ENCODE results near the gene ALDH3B2. TPM values are rescaled to one million over a fixed set of nuclear protein-coding genes. Genes with fewer than 3 reads are reported as not detected.

ALDH3B2 gene
- total and polyA plus RNA-seq, 2 donors (not counting 1 experiment from before 2014, with no cell fraction given): 0.09 TPM; not detected in 1

GRCh38 chr11:67633758-67634365 lies 40.6 kb downstream of the ALDH3B2 start:
- Mint-ChIP-seq H3K4me1 (peaks cover 19% of the 10 kb centered on the region), H3K27ac (peak overlapping the region; percentile 20), H3K27me3 (no peaks in the 10 kb centered on the region), H3K9me3 (ENCODE audit: insufficient read depth) (no peaks in the 10 kb centered on the region), H3K4me3 (no peak overlapping the region)
- Histone ChIP-seq H2AFZ (ENCODE audit: insufficient read depth, low read depth, low read length, poor library complexity, severe bottlenecking) (no peak overlapping the region), H3K27me3 (replicated peaks in 1 of 4; ENCODE audit: control extremely low read depth in 1 of 4, control insufficient read depth in 3 of 4, insufficient read depth in 4 of 4, low read length in 3 of 4) (no peaks in the 10 kb centered on the region), H3K9me3 (ENCODE audit: control extremely low read depth in 1 of 3, control insufficient read depth in 2 of 3, insufficient read depth in 1 of 3, low read length in 2 of 3) (no peaks in the 10 kb centered on the region), H3K4me3 (ENCODE audit: control extremely low read depth in 1 of 5, extremely low read depth in 1 of 5, insufficient read depth in 1 of 5, low read depth in 2 of 5, low read length in 4 of 5) (no peak overlapping the region), H3K36me3 (replicated peaks in 1 of 2; ENCODE audit: control extremely low read depth in 1 of 2, control insufficient read depth in 1 of 2, extremely low read depth in 1 of 2, insufficient read depth in 2 of 2, low read length in 1 of 2) (no peaks in the 10 kb centered on the region), H4K20me1 (ENCODE audit: control insufficient read depth, insufficient read depth, low read length, poor library complexity, severe bottlenecking) (peaks cover 2% of the 10 kb centered on the region), H3K9ac (ENCODE audit: low read length) (no peak overlapping the region), H3K4me1 (ENCODE audit: control insufficient read depth in 2 of 2, insufficient read depth in 2 of 2, low read length in 2 of 2) (peaks cover 9 to 14% of the 10 kb centered on the region in 2 donors), H3K27ac (ENCODE audit: low read length in 2 of 2) (no peak overlapping the region), H3K79me2 (ENCODE audit: control insufficient read depth, insufficient read depth, low read length) (no peaks in the 10 kb centered on the region), H3K4me2 (replicated peaks; ENCODE audit: low read depth, low read length, poor library complexity, severe bottlenecking) (no peak overlapping the region)
- DNase-seq (no peak), ATAC-seq (ENCODE audit: low read depth) (no peak)
- TF ChIP-seq EZH2 (IDR thresholded peaks at IDR 0.05; ENCODE audit: borderline replicate concordance, insufficient read depth, low read depth, low read length, poor library complexity, severe bottlenecking): no peak
- TF ChIP-seq CTCF (IDR thresholded peaks at IDR 0.05): no peak
- intact Hi-C loops (cut with micrococcal nuclease): no loop called here
- CTCF ChIA-PET: interaction anchor here (1.0 to 5.3 kb wide), 2 partner anchors 13 to 25 kb away, joined by 3 to 50 read pairs; partner anchors contain the start of gene ACY3
- POLR2A ChIA-PET: no interaction called here
- 85% methylated on average over 21 of the region's 22 CpGs for whole genome bisulfite sequencing (ENCODE audit: insufficient coverage)

GRCh38 chr11:67632982-67633755 lies 41.3 kb downstream of the ALDH3B2 start:
- H3K4me3 Mint-ChIP-seq: peak overlapping the region; percentile 40
- Histone ChIP-seq H3K9me3 (ENCODE audit: control extremely low read depth in 1 of 3, control insufficient read depth in 2 of 3, insufficient read depth in 1 of 3, low read length in 2 of 3) (no peaks in the 10 kb centered on the region), H3K4me1 (ENCODE audit: control insufficient read depth in 2 of 2, insufficient read depth in 2 of 2, low read length in 2 of 2) (peaks cover 14 to 19% of the 10 kb centered on the region in 2 donors), H2AFZ (ENCODE audit: insufficient read depth, low read depth, low read length, poor library complexity, severe bottlenecking) (no peak overlapping the region), H3K4me2 (replicated peaks; ENCODE audit: low read depth, low read length, poor library complexity, severe bottlenecking) (no peak overlapping the region), H3K36me3 (replicated peaks in 1 of 2; ENCODE audit: control extremely low read depth in 1 of 2, control insufficient read depth in 1 of 2, extremely low read depth in 1 of 2, insufficient read depth in 2 of 2, low read length in 1 of 2) (no peaks in the 10 kb centered on the region), H4K20me1 (ENCODE audit: control insufficient read depth, insufficient read depth, low read length, poor library complexity, severe bottlenecking) (peaks cover 9% of the 10 kb centered on the region), H3K27ac (ENCODE audit: low read length in 2 of 2) (no peak overlapping the region), H3K4me3 (ENCODE audit: control extremely low read depth in 1 of 5, extremely low read depth in 1 of 5, insufficient read depth in 1 of 5, low read depth in 2 of 5, low read length in 4 of 5) (no peak overlapping the region), H3K79me2 (ENCODE audit: control insufficient read depth, insufficient read depth, low read length) (no peaks in the 10 kb centered on the region), H3K27me3 (replicated peaks in 1 of 4; ENCODE audit: control extremely low read depth in 1 of 4, control insufficient read depth in 3 of 4, insufficient read depth in 4 of 4, low read length in 3 of 4) (no peaks in the 10 kb centered on the region), H3K9ac (ENCODE audit: low read length) (no peak overlapping the region)
- no peaks in the 10 kb centered on the region for H3K27me3 Mint-ChIP-seq
- TF ChIP-seq CTCF (IDR thresholded peaks at IDR 0.05) (no peak), EZH2 (IDR thresholded peaks at IDR 0.05; ENCODE audit: borderline replicate concordance, insufficient read depth, low read depth, low read length, poor library complexity, severe bottlenecking) (no peak)
- ChIA-PET CTCF (interaction anchor here (1.0 to 7.5 kb wide), 2 partner anchors 14 to 26 kb away, joined by 3 to 105 read pairs; partner anchors contain the start of gene ACY3), POLR2A (no interaction called here)
- H3K27ac Mint-ChIP-seq: peak overlapping the region; percentile 67
- WGBS (ENCODE audit: insufficient coverage): 94% methylated on average over 30 of the region's 30 CpGs
- intact Hi-C loops (cut with micrococcal nuclease): no loop called here
- H3K4me1 Mint-ChIP-seq: peaks cover 19% of the 10 kb centered on the region
- ATAC-seq (ENCODE audit: low read depth) (no peak), DNase-seq (no peak)
- no peaks in the 10 kb centered on the region for H3K9me3 Mint-ChIP-seq (ENCODE audit: insufficient read depth)
